Measurements from ENCODE around the gene OXGR1. TPM values are rescaled to one million over a fixed set of nuclear protein-coding genes. Genes with fewer than 3 reads are reported as not detected.

The OXGR1 gene
- total and polyA plus RNA-seq, 9 of the 15 experiments (the other 6 are each of a cell fraction or from before 2014, with no cell fraction given) = 0.03 TPM; not detected in 8

- H3K27ac ChIP-seq (ENCODE audit: extremely low read depth, low read depth, low read length) = no peak overlapping the region
- peak; percentile 42 for FAIRE-seq
- no peak overlapping the region for H3K4me3 ChIP-seq
- peak; percentile 47; the same call in 2 of the 3 replicates for ATAC-seq
- H3K9me1 ChIP-seq (ENCODE audit: control insufficient read depth, insufficient read depth, low read length) = no peaks in the 10 kb centered on the region
- no TSS peak for BruUV-seq (replicated peaks)
- no peaks in the 10 kb centered on the region for H3K4me1 ChIP-seq (replicated peaks in 1 of 2; ENCODE audit: control insufficient read depth in 2 of 2, insufficient read depth in 2 of 2, low read length in 2 of 2)
- no peak overlapping the region for H2AFZ ChIP-seq (ENCODE audit: low read depth, low read length)
- ChIA-PET POLR2A (no interaction called here), CTCF (ENCODE audit: low intra/inter-chr PET ratio) (interaction anchor here (0.6 to 2.4 kb wide), 2 partner anchors 11 to 887 kb away, joined by 6 to 8 read pairs; no protein-coding TSS in a partner anchor)
- H3K9ac ChIP-seq (ENCODE audit: insufficient read depth in 1 of 2, low read depth in 2 of 2, low read length in 2 of 2) = no peak overlapping the region
- DNase-seq (ENCODE audit: extremely low read depth in 1 of 4, low spot score in 3 of 4) = peak; percentile 37 to 41 (median 38)
- H3K36me3 ChIP-seq (ENCODE audit: control insufficient read depth, insufficient read depth, low read length) = no peaks in the 10 kb centered on the region
- no peaks in the 10 kb centered on the region for H3K79me2 ChIP-seq (ENCODE audit: control insufficient read depth, insufficient read depth, low read length)
- WGBS (ENCODE audit: insufficient coverage, low coverage, missing lambda C conversion rate) = 2% methylated on average over 7 of the region's 12 CpGs
- H4K20me1 ChIP-seq (replicated peaks; ENCODE audit: control insufficient read depth, insufficient read depth, low read length) = no peaks in the 10 kb centered on the region
- intact Hi-C loops (cut with micrococcal nuclease) = loop anchor here (1.0 kb wide), 1 partner anchor 10 kb away; no protein-coding TSS in a partner anchor
- in situ Hi-C loops (cut with MboI) = no loop called here
- TF ChIP-seq ARID3A (IDR thresholded peaks at IDR 0.05; ENCODE audit: borderline replicate concordance, low read depth, low read length) (peak; percentile 40; the same call in 1 of the 2 replicates), NFXL1 (CRISPR knock-in tag; IDR thresholded peaks at IDR 0.05) (no peak), RAD21 (CRISPR knock-in tag; conservative IDR thresholded peaks at IDR 0.05 in 1 of 2, IDR thresholded peaks at IDR 0.05 in 1 of 2) (peak in 1 of 2 experiments; percentile 51; a peak in 2 of 4 replicates)
- TF ChIP-seq, protein P1, sequence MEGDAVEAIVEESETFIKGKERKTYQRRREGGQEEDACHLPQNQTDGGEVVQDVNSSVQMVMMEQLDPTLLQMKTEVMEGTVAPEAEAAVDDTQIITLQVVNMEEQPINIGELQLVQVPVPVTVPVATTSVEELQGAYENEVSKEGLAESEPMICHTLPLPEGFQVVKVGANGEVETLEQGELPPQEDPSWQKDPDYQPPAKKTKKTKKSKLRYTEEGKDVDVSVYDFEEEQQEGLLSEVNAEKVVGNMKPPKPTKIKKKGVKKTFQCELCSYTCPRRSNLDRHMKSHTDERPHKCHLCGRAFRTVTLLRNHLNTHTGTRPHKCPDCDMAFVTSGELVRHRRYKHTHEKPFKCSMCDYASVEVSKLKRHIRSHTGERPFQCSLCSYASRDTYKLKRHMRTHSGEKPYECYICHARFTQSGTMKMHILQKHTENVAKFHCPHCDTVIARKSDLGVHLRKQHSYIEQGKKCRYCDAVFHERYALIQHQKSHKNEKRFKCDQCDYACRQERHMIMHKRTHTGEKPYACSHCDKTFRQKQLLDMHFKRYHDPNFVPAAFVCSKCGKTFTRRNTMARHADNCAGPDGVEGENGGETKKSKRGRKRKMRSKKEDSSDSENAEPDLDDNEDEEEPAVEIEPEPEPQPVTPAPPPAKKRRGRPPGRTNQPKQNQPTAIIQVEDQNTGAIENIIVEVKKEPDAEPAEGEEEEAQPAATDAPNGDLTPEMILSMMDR (IDR thresholded peaks at IDR 0.05 in 2 of 3, conservative IDR thresholded peaks at IDR 0.05 in 1 of 3; ENCODE audit: insufficient read depth in 2 of 3, low read depth in 1 of 3, low read length in 3 of 3) = peak; percentile 45 to 74 (median 63)
- H3K27me3 ChIP-seq (ENCODE audit: control insufficient read depth in 2 of 2, insufficient read depth in 2 of 2, low read length in 2 of 2) = no peaks in the 10 kb centered on the region
- no peaks in the 10 kb centered on the region for H3K9me3 ChIP-seq (replicated peaks; ENCODE audit: control insufficient read depth, insufficient read depth, low read depth, low read length)
- H3K4me2 ChIP-seq (ENCODE audit: insufficient read depth, low read length) = no peak overlapping the region
Measured at GRCh38 chr13:97028441-97029299, 34.4 kb upstream of the OXGR1 start.

All from K562 (cell line).